NT2/D1 (cell line): ENCODE measurements around the gene SH3BP1.

Experiments used
- SUZ12 ChIP-seq: IDR thresholded peaks from 2 replicates; pipeline ENCODE4 v1.6.1; 2011; ENCODE audit not compliant: insufficient read length, insufficient read depth; ENCODE audit errors: extremely low read depth
- YY1 ChIP-seq: IDR thresholded peaks from 2 replicates; pipeline ENCODE4 v1.6.1; 2011; ENCODE audit not compliant: insufficient read length, insufficient read depth
- ZNF274 ChIP-seq: IDR thresholded peaks from 2 replicates; pipeline ENCODE4 v1.6.1; 2011; ENCODE audit warnings: mild to moderate bottlenecking, low read depth, low read length

GRCh38 chr22:37678372-37678771 lies 38.9 kb downstream of the SH3BP1 start:
- TF ChIP-seq SUZ12 (no peak), YY1 (no peak), ZNF274 (no peak)
